ENCODE measurements around the gene BMI1. TPM values are rescaled to one million over a fixed set of nuclear protein-coding genes. Genes with fewer than 3 reads are reported as not detected.

Gene BMI1
- total and polyA plus RNA-seq, 12 donors: 15.0 to 44.1 (median 32.0) TPM

- Histone ChIP-seq H3K9me3 (no peaks in the 10 kb centered on the region), H3K27ac (peak overlapping the region in 2 of 10 donors; percentile 26 to 56), H3K4me3 (peak overlapping the region; percentile 57 to 79 (median 73)), H3K36me3 (peaks cover 0 to 15% (median 0%) of the 10 kb centered on the region in 9 donors), H3K4me1 (peaks cover 3 to 63% (median 59%) of the 10 kb centered on the region in 9 donors), H3K27me3 (peaks cover 0 to 33% (median 5%) of the 10 kb centered on the region in 7 donors)
- intact Hi-C loops (cut with DNase I): loop anchor here in 5 of 10 donors (5.0 to 10.0 kb wide), 6 partner anchors 95 to 828 kb away; partner anchors contain the start of genes DNAJC1 (in 1 of the 5) and PIP4K2A (in 1 of the 5)
- no peak for ATAC-seq
- 78 to 85% methylated on average over 5 of the region's 5 CpGs for WGBS, 2 donors
- TF ChIP-seq, protein P1, sequence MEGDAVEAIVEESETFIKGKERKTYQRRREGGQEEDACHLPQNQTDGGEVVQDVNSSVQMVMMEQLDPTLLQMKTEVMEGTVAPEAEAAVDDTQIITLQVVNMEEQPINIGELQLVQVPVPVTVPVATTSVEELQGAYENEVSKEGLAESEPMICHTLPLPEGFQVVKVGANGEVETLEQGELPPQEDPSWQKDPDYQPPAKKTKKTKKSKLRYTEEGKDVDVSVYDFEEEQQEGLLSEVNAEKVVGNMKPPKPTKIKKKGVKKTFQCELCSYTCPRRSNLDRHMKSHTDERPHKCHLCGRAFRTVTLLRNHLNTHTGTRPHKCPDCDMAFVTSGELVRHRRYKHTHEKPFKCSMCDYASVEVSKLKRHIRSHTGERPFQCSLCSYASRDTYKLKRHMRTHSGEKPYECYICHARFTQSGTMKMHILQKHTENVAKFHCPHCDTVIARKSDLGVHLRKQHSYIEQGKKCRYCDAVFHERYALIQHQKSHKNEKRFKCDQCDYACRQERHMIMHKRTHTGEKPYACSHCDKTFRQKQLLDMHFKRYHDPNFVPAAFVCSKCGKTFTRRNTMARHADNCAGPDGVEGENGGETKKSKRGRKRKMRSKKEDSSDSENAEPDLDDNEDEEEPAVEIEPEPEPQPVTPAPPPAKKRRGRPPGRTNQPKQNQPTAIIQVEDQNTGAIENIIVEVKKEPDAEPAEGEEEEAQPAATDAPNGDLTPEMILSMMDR (IDR thresholded peaks at IDR 0.05): no peak
- DNase-seq: no peak
These were observed 1.8 kb downstream of the BMI1 start for GRCh38 chr10:22322641-22323160.

DNA sequence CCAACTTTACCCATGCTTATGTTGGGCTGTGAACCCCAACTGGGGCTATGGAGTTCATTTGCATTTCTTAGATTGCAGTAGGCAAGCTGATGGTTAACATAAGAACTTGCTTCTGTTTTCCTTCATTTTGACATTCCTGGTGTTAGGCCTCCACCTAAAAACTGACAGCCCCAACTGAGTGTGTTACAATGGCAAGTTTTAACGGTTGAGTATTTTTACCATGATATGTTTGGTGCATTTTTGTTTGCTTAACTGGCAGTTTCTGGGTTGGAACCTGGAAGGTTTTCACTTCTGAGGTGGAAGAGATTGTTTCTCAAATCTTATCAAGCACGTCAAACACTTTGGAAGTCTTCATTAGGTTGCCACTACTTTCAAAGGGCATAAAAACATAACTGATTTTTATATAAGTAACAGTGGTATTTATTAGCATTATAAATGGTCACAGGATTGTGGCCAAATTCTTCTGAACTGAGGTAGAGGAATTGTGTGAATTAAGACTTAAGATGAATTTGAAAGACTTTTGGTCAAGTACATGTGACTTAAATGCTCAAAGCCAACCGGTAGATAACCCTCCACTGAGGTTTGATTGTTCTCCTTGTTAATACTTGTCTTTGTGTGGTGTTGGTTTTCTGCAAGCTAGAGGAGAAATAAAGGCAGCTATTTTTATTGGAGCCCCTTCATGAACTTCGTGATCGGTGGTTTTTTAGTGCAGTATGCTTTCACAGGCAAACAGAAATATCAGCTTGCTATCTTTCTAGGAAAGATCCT is 2.8 kb downstream of the BMI1 start:
- Histone ChIP-seq H3K4me1 (peaks cover 3 to 53% (median 49%) of the 10 kb centered on the region in 9 donors), H3K9me3 (no peaks in the 10 kb centered on the region), H3K27me3 (peaks cover 0 to 33% (median 5%) of the 10 kb centered on the region in 7 donors), H3K4me3 (peak overlapping the region in 3 of 10 donors; percentile 67 to 79 (median 73)), H3K27ac (no peak overlapping the region), H3K36me3 (peaks cover 0 to 25% (median 10%) of the 10 kb centered on the region in 9 donors)
- DNase-seq (no peak), ATAC-seq (no peak)
- 76 to 85% methylated on average over 5 of the region's 5 CpGs for WGBS, 2 donors
- TF ChIP-seq, protein P1 (IDR thresholded peaks at IDR 0.05): no peak
- intact Hi-C loops (cut with DNase I): loop anchor here in 5 of 10 donors (2.0 to 10.0 kb wide), 7 partner anchors 96 to 829 kb away; partner anchors contain the start of genes DNAJC1 (in 1 of the 5) and PIP4K2A (in 1 of the 5)

DNA sequence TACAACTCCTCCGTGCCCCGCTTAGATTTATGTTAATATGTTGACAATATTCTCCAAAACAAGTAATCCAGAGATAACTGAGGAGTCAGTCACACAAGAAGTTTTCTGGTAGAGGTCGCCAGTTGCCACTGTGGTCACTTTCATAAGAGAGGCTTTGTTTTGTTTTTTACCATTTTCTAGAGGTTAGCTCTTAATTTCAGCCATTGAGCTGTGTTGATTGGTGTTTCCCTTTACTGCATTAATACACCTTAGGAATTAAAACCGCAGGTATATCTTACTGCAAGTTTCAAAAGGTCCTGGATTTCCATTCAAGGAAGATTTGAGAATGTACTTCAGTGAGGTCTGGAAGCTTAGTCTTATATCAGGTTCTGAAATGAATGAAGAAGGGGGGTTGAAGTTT is 3.5 kb downstream of the BMI1 start:
- TF ChIP-seq, protein P1 (IDR thresholded peaks at IDR 0.05): no peak
- Histone ChIP-seq H3K27ac (peak overlapping the region in 1 of 10 donors; percentile 60), H3K4me1 (peaks cover 3 to 49% (median 43%) of the 10 kb centered on the region in 9 donors), H3K36me3 (peaks cover 0 to 32% (median 16%) of the 10 kb centered on the region in 9 donors), H3K4me3 (peak overlapping the region in 7 of 10 donors; percentile 28 to 72 (median 64)), H3K27me3 (peaks cover 0 to 33% (median 5%) of the 10 kb centered on the region in 7 donors), H3K9me3 (no peaks in the 10 kb centered on the region)
- DNase-seq (no peak), ATAC-seq (no peak)
- intact Hi-C loops (cut with DNase I): loop anchor here in 5 of 10 donors (2.0 to 10.0 kb wide), 7 partner anchors 97 to 830 kb away; partner anchors contain the start of genes DNAJC1 (in 1 of the 5) and PIP4K2A (in 1 of the 5)
- WGBS, 2 donors: 83 to 87% methylated on average over 4 of the region's 4 CpGs

DNA sequence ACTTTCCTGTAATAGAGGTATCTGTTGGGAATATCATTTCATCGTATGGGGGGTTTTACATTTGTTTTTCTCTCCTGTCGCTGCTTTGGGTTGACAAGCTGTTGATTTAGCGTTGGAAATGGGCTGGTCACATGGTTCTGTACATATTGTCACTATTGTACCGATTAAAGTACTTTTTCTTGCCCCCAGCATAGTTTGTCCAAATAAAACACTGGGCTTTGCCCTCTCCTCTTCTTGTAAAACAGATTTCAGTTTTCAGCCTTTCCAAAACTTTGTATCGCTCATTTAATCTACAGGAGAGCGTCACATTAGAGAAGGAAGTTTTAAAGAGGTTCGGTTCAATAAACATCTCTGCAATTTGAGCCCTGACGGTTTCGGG is 4.0 kb downstream of the BMI1 start:
- Histone ChIP-seq H3K36me3 (peaks cover 0 to 37% (median 21%) of the 10 kb centered on the region in 9 donors), H3K4me3 (peak overlapping the region; percentile 28 to 72 (median 64)), H3K27ac (peak overlapping the region in 7 of 10 donors; percentile 28 to 66 (median 59)), H3K9me3 (no peaks in the 10 kb centered on the region), H3K27me3 (peaks cover 0 to 33% (median 5%) of the 10 kb centered on the region in 7 donors), H3K4me1 (peaks cover 3 to 44% (median 38%) of the 10 kb centered on the region in 9 donors)
- intact Hi-C loops (cut with DNase I): loop anchor here in 5 of 10 donors (2.0 to 10.0 kb wide), 7 partner anchors 98 to 830 kb away; partner anchors contain the start of genes DNAJC1 (in 1 of the 5) and PIP4K2A (in 1 of the 5)
- ATAC-seq (no peak), DNase-seq (no peak)
- 3 to 8% methylated on average over 9 of the region's 9 CpGs for WGBS, 2 donors
- TF ChIP-seq, protein P1 (IDR thresholded peaks at IDR 0.05): no peak

Measured in heart right ventricle (tissue), 16 donors.